ENCODE data around the gene BACH2.
"Not testable (repeated sequence)": the region's sequence is repeated elsewhere in the genome, so short reads cannot be mapped to it uniquely, and the experiment has no call there.

Gene BACH2

DNA sequence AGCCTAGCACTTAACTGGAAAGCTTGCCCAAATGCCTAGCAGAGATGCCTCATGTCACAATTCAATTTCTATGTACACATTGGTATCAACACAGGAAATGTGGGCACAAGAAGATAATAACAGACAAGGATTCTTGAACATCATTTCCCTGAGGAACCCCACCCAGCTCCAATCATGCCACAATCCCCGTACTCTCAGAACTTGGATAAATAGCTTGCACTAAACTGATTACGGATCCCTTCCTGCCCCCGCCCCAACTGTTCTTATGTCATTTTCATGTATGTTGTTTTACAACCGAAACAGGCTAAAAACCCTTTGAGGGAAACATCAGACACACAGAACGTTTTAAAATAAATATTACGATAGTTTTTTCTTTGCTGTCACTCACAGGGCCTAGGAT is 87.1 kb downstream of the BACH2 start:
- Histone ChIP-seq H3K36me3 (ENCODE audit: control insufficient read depth, insufficient read depth, low read length) (no peaks in the 10 kb centered on the region), H3K27ac (ENCODE audit: low read depth, low read length, severe bottlenecking) (no peak overlapping the region), H3K9me3 (ENCODE audit: control insufficient read depth, low read length) (no peaks in the 10 kb centered on the region), H3K4me1 (ENCODE audit: control insufficient read depth, insufficient read depth, low read length, poor library complexity, severe bottlenecking) (no peaks in the 10 kb centered on the region), H3K4me3 (ENCODE audit: extremely low read depth, insufficient read depth, low read length, poor library complexity, severe bottlenecking) (no peak overlapping the region)
- WGBS, 2 experiments (ENCODE audit: insufficient coverage in 2 of 2) = 92 to 100% methylated on average over 4 to 6 of the region's 6 CpGs

DNA sequence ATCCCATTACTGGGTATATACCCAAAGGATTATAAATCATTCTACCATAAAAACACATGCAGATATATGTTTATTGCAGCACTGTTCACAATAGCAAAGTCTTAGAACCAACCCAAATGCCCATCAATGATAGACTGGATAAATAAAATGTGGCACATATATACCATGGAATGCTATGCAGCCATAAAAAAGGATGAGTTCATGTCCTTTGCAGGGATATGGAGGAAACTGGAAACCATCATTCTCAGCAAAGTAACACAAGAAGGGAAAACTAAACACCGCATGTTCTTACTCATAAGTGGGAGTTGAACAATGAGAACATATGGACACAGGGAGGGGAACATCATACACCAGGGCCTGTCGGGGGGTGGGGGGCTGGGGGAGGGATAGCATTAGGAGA is 88.0 kb downstream of the BACH2 start:
- H3K36me3 ChIP-seq (ENCODE audit: control insufficient read depth, insufficient read depth, low read length); H3K4me1 ChIP-seq (ENCODE audit: control insufficient read depth, insufficient read depth, low read length, poor library complexity, severe bottlenecking); H3K27ac ChIP-seq (ENCODE audit: low read depth, low read length, severe bottlenecking); H3K9me3 ChIP-seq (ENCODE audit: control insufficient read depth, low read length); H3K4me3 ChIP-seq (ENCODE audit: extremely low read depth, insufficient read depth, low read length, poor library complexity, severe bottlenecking): not testable (repeated sequence)
- no CpG with 5 or more reads among the region's 2 CpGs for WGBS, 2 experiments (ENCODE audit: insufficient coverage in 2 of 2)

DNA sequence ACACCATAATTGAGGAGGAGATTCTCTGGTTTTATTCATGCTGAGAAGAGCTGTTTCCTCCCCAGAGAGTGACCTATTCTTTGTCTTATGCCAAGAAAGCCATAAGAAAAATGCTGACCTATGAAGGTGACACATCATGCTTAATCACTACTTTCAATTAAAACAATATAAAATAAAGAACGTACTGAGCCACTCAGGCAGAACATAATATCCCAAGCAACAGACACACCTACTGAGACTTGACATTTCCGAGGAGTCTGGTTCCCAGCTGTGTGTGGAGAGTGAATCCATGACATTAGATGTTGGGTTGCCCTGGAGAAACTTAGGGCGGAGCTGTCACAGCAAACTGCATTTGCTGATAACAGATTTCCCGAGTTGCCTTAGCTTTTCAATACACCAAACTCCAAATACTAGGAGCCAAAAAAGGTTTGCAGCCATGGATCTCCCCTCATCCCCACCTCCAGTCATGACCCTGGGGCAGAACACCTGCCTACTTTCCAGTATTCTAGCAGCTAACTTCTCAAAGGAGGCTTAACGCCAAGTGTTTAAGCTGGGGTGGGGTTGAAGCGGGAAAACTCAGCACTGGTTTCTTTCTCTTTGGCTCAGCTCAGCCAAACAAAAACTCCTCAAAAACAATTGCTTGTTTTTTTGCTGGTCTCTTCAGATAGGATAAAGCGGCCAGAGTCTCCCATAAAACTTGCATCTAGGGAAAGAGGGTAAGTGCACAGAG is 92.2 kb downstream of the BACH2 start:
- no peak overlapping the region for H3K4me3 ChIP-seq (ENCODE audit: extremely low read depth, insufficient read depth, low read length, poor library complexity, severe bottlenecking)
- H3K9me3 ChIP-seq (ENCODE audit: control insufficient read depth, low read length) = peaks cover under 1% of the 10 kb centered on the region
- H3K4me1 ChIP-seq (ENCODE audit: control insufficient read depth, insufficient read depth, low read length, poor library complexity, severe bottlenecking) = no peaks in the 10 kb centered on the region
- WGBS, 2 experiments (ENCODE audit: insufficient coverage in 2 of 2) = 73 to 80% methylated on average over 1 to 3 of the region's 7 CpGs
- H3K27ac ChIP-seq (ENCODE audit: low read depth, low read length, severe bottlenecking) = no peak overlapping the region
- H3K36me3 ChIP-seq (ENCODE audit: control insufficient read depth, insufficient read depth, low read length) = no peaks in the 10 kb centered on the region

GRCh38 chr6:90203672-90204071 is 93.0 kb downstream of the BACH2 start:
- Histone ChIP-seq H3K4me3 (ENCODE audit: extremely low read depth, insufficient read depth, low read length, poor library complexity, severe bottlenecking) (no peak overlapping the region), H3K9me3 (ENCODE audit: control insufficient read depth, low read length) (peaks cover 3% of the 10 kb centered on the region), H3K27ac (ENCODE audit: low read depth, low read length, severe bottlenecking) (no peak overlapping the region), H3K4me1 (ENCODE audit: control insufficient read depth, insufficient read depth, low read length, poor library complexity, severe bottlenecking) (no peaks in the 10 kb centered on the region), H3K36me3 (ENCODE audit: control insufficient read depth, insufficient read depth, low read length) (peaks cover 2% of the 10 kb centered on the region)
- 92 to 100% methylated on average over 2 to 5 of the region's 5 CpGs for WGBS, 2 experiments (ENCODE audit: insufficient coverage in 2 of 2)

GRCh38 chr6:90202156-90202555 is 94.5 kb downstream of the BACH2 start:
- WGBS, 2 experiments (ENCODE audit: insufficient coverage in 2 of 2) = 85 to 100% methylated on average over 2 of the region's 2 CpGs
- Histone ChIP-seq H3K36me3 (ENCODE audit: control insufficient read depth, insufficient read depth, low read length) (peaks cover 13% of the 10 kb centered on the region), H3K4me3 (ENCODE audit: extremely low read depth, insufficient read depth, low read length, poor library complexity, severe bottlenecking) (no peak overlapping the region), H3K9me3 (ENCODE audit: control insufficient read depth, low read length) (peaks cover 17% of the 10 kb centered on the region), H3K4me1 (ENCODE audit: control insufficient read depth, insufficient read depth, low read length, poor library complexity, severe bottlenecking) (no peaks in the 10 kb centered on the region), H3K27ac (ENCODE audit: low read depth, low read length, severe bottlenecking) (no peak overlapping the region)

DNA sequence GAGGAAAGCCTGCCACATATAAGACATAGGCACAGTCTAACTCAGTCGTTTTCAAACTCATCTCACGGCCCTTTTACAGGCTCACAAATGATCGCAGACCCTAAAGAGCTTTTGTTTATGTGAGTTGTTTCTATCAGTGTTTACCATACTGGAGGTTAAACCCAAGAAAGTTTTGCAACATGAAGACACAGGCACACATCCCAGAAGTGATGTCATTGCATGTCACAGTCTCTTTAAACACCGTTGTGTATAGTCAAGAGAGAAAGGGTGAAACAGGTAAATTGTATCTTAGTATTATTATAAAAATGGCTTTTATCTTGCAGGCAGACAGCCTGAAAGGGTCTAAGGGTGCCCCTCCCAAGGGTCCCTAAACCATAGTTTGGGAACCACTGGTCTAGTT is 96.7 kb downstream of the BACH2 start:
- Histone ChIP-seq H3K9me3 (ENCODE audit: control insufficient read depth, low read length) (peaks cover 17% of the 10 kb centered on the region), H3K4me3 (ENCODE audit: extremely low read depth, insufficient read depth, low read length, poor library complexity, severe bottlenecking) (no peak overlapping the region), H3K4me1 (ENCODE audit: control insufficient read depth, insufficient read depth, low read length, poor library complexity, severe bottlenecking) (peaks cover 9% of the 10 kb centered on the region), H3K27ac (ENCODE audit: low read depth, low read length, severe bottlenecking) (no peak overlapping the region), H3K36me3 (ENCODE audit: control insufficient read depth, insufficient read depth, low read length) (peaks cover 13% of the 10 kb centered on the region)
- 100% methylated on average over 2 of the region's 4 CpGs; no CpG with 5 or more reads in 1 of the 2 experiments for WGBS, 2 experiments (ENCODE audit: insufficient coverage in 2 of 2)

- Histone ChIP-seq H3K4me1 (ENCODE audit: control insufficient read depth, insufficient read depth, low read length, poor library complexity, severe bottlenecking) (peaks cover 16% of the 10 kb centered on the region), H3K27ac (ENCODE audit: low read depth, low read length, severe bottlenecking) (no peak overlapping the region), H3K4me3 (ENCODE audit: extremely low read depth, insufficient read depth, low read length, poor library complexity, severe bottlenecking) (no peak overlapping the region), H3K36me3 (ENCODE audit: control insufficient read depth, insufficient read depth, low read length) (peaks cover 13% of the 10 kb centered on the region), H3K9me3 (ENCODE audit: control insufficient read depth, low read length) (peaks cover 17% of the 10 kb centered on the region)
- 93 to 100% methylated on average over 2 to 3 of the region's 6 CpGs for WGBS, 2 experiments (ENCODE audit: insufficient coverage in 2 of 2)
Measured at GRCh38 chr6:90198758-90199425, 97.8 kb downstream of the BACH2 start.

- Histone ChIP-seq H3K36me3 (ENCODE audit: control insufficient read depth, insufficient read depth, low read length) (peaks cover 13% of the 10 kb centered on the region), H3K4me1 (ENCODE audit: control insufficient read depth, insufficient read depth, low read length, poor library complexity, severe bottlenecking) (peaks cover 16% of the 10 kb centered on the region), H3K27ac (ENCODE audit: low read depth, low read length, severe bottlenecking) (no peak overlapping the region), H3K4me3 (ENCODE audit: extremely low read depth, insufficient read depth, low read length, poor library complexity, severe bottlenecking) (no peak overlapping the region), H3K9me3 (ENCODE audit: control insufficient read depth, low read length) (peaks cover 17% of the 10 kb centered on the region)
- WGBS, 2 experiments (ENCODE audit: insufficient coverage in 2 of 2) = 91 to 99% methylated on average over 8 of the region's 8 CpGs
Measured at GRCh38 chr6:90197854-90198496, 98.7 kb downstream of the BACH2 start.

DNA sequence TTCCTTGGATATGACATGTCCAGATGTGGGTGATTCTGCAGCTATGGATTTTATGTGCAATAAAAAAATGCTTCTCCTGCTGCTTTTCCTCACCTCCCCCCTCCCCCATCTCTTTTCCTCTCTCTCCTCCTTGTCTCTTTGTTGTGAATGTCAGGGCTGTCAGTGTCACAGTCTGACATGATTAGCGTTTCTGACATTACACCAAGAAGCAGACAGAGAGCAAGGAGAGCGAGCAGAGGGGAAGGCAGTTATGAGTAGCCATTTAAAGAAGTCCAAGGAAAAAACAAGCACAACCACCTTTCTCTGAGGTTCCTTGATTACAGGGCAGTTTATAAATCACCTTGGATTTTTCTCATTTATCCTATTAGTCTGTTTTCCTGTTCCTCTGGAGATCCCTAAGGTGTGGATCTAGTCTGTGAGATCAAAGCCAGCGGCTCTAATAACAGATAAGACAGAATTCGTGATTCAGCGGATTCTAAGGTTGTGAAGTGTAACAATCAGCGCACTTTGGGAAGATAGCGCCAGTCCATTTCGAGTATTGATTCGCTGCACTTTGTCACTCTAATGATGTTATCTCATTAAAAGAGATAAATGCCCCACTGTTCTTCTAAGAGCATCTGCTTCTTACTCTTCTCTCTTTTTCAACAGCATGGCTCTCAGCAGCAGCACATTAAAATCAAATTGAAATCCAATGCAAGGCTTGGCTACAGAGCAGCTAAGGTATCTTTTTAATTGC is 101.4 kb downstream of the BACH2 start:
- Histone ChIP-seq H3K27ac (ENCODE audit: low read depth, low read length, severe bottlenecking) (peak overlapping the region; percentile 10), H3K36me3 (ENCODE audit: control insufficient read depth, insufficient read depth, low read length) (peaks cover 13% of the 10 kb centered on the region), H3K4me1 (ENCODE audit: control insufficient read depth, insufficient read depth, low read length, poor library complexity, severe bottlenecking) (peaks cover 16% of the 10 kb centered on the region), H3K4me3 (ENCODE audit: extremely low read depth, insufficient read depth, low read length, poor library complexity, severe bottlenecking) (no peak overlapping the region), H3K9me3 (ENCODE audit: control insufficient read depth, low read length) (peaks cover 17% of the 10 kb centered on the region)
- 84 to 94% methylated on average over 6 to 8 of the region's 9 CpGs for WGBS, 2 experiments (ENCODE audit: insufficient coverage in 2 of 2)

DNA sequence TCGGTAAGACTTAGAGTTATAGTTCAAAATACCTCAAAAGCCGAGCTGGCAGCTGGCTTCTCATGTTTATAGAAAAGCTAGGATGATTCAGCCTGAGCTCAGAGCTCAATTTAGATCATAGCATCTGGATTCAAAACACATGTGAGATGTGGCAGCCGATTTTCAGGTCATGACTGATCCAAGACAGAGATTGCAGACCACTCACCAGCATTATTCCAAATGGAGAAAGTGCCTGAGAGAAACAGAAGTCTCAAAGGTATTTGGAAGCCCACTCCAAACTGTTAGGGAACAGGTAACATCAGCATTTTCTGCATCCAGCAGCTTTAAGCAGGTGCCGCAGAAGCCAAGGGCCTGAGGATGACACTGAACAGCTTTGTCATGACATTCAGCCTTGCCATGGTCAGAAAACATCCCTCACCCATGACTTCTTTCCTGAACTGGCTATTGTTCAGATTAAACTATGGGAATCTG is 102.2 kb downstream of the BACH2 start:
- H3K9me3 ChIP-seq (ENCODE audit: control insufficient read depth, low read length) = peaks cover 15% of the 10 kb centered on the region
- H3K4me1 ChIP-seq (ENCODE audit: control insufficient read depth, insufficient read depth, low read length, poor library complexity, severe bottlenecking) = peaks cover 16% of the 10 kb centered on the region
- no peak overlapping the region for H3K4me3 ChIP-seq (ENCODE audit: extremely low read depth, insufficient read depth, low read length, poor library complexity, severe bottlenecking)
- 85 to 98% methylated on average over 3 to 4 of the region's 4 CpGs for WGBS, 2 experiments (ENCODE audit: insufficient coverage in 2 of 2)
- H3K27ac ChIP-seq (ENCODE audit: low read depth, low read length, severe bottlenecking) = peak overlapping the region; percentile 37
- H3K36me3 ChIP-seq (ENCODE audit: control insufficient read depth, insufficient read depth, low read length) = peaks cover 13% of the 10 kb centered on the region

Data from mesodermal cell (in vitro differentiated cells).